Activated T-cell treated with anti-CD3 and anti-CD28 coated beads, Interleukin-2, amount 50 U/mL, for 4 hours (primary cell): ENCODE results near the gene TENM3. TPM values are rescaled to one million over a fixed set of nuclear protein-coding genes. Genes with fewer than 3 reads are reported as not detected.

ENCODE experiments used
- ATAC-seq, 2 donors: fragments of 200-7000 bp; cut with Tn5 transposase; one replicate each; pipeline ENCODE4 v1.10.0; 2021
- DNase-seq: peaks from one replicate; pipeline ENCODE4 v3.0.0-alpha.2; 2020
- H3K27me3 Mint-ChIP-seq: one replicate; pipeline ENCODE4 v1.8.0; 2021; ENCODE audit warnings: low read depth, mixed read lengths
- H3K36me3 Mint-ChIP-seq: one replicate; pipeline ENCODE4 v1.8.0; 2022; ENCODE audit warnings: mixed read lengths; ENCODE audit not compliant: insufficient read depth
- H3K4me1 Mint-ChIP-seq: one replicate; pipeline ENCODE4 v1.8.0; 2021; ENCODE audit warnings: low read depth, mixed read lengths
- H3K4me3 Mint-ChIP-seq: one replicate; pipeline ENCODE4 v1.8.0; 2021; ENCODE audit warnings: mild to moderate bottlenecking, moderate library complexity, mixed read lengths
- H3K9me3 Mint-ChIP-seq: one replicate; pipeline ENCODE4 v1.8.0; 2021; ENCODE audit warnings: mixed read lengths
- total RNA-seq, 3 donors: library from RNA; stranded (reverse); gene quantifications; one replicate each; pipeline ENCODE4 v1.2.1, GENCODE V29; 2021

Gene TENM3
- total RNA-seq, 3 donors from 2014 or later = 0.03 to 0.14 (median 0.13) TPM

DNA sequence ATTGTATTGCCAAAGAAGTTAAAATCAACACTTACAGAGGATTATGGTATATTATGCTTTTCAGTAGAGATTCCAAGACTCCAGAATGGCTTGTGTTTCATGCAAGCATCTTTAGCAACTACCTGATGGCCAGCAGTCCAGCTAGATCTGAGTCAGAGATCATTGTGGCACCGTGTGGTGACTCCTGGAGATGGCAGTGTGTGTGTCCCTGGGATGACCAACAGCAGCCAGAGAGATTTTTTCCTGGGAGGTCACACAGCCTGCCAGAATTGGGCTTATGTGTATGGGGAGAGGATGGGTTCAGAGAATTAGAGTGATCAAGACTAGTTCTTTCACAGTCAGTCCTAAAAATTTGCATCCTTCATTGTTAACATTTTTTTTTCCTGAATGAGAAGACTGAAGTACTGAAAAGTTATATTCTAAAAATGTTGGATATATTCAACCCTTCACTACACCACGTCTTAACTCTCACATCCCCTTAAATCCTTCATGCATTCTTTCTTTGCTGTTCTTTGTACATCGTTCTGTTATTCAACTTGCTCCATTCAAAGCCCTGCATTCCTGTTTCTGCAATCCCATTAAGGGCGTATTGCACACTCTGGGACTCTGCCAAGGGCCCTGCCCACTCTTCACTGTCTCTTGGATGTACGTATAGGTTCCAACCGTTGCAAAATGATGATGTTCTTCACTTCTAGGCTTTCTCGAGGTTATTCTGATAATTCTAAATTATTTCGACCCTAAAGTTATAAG is 12.4 kb downstream of the TENM3 start:
- Mint-ChIP-seq H3K9me3 (no peaks in the 10 kb centered on the region), H3K4me3 (no peak overlapping the region), H3K36me3 (no peaks in the 10 kb centered on the region), H3K27me3 (no peaks in the 10 kb centered on the region), H3K4me1 (no peaks in the 10 kb centered on the region)
- DNase-seq = no peak
- ATAC-seq = no peak

DNA sequence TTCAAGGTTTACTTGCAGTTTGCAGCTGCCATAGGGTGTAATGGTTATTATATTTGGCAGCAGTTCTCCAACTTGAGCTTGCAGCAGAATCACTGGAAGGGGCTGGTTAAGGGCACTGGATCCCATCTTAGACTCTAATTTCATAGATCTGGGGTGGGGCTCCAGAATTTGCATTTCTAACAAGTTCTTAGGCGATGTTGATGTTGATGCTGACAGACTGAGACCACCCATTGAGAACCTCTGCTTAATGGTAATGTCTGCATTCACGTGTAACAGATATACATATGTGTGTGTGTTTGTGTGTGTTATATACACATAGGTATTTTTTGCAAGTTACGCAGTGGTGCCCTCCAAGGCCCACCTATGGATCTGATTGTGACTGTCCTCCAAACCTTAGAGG is 13.8 kb downstream of the TENM3 start:
- Mint-ChIP-seq H3K4me1 (no peaks in the 10 kb centered on the region), H3K36me3 (no peaks in the 10 kb centered on the region), H3K27me3 (no peaks in the 10 kb centered on the region), H3K9me3 (no peaks in the 10 kb centered on the region), H3K4me3 (no peak overlapping the region)
- ATAC-seq (no peak), DNase-seq (no peak)

DNA sequence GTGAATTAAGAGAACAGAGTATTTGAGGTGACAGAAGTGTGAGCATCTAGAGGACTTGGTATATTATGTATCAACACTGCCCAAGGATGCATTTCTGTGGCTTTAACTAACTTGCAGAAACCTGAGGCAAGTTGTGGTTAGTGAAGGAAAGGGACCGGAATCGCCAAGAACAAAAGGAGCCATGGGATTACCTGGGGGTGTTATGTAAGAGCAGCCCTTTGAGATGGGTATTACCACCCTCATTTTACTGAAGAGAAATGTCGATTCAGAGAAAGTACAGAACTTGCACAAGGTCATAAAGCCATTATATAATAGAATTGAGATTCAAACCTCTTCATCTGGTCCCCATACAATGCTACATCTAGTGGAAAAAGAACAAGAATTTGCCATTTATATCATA is 14.3 kb downstream of the TENM3 start:
- Mint-ChIP-seq H3K27me3 (no peaks in the 10 kb centered on the region), H3K36me3 (no peaks in the 10 kb centered on the region), H3K9me3 (no peaks in the 10 kb centered on the region), H3K4me1 (no peaks in the 10 kb centered on the region), H3K4me3 (no peak overlapping the region)
- no peak for ATAC-seq
- no peak for DNase-seq

DNA sequence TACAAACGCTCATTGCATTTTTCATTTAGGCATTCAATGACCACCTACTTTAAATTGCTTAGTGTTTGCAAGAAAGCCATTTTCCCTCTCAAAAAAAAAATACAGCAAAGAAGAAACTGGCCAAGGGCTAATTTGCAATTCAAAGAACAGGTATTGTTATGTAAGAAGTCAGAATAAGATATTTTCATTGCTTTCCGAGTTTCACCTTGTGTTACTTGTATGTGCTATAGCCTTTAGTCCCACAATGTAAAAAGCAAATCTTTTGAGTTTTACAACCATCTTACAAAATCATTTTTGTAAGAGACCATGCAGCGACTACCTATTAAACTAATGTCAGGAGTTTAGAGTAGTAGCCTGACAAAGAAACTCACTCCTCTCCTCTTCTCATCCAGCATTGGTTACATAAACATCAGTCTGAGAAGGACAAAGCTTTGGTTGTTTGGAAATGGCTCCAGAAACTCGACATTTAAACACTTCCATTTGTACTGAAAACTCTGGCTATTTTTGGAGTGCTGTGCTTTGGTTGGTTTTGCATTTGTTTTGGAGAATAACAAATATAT is 15.3 kb downstream of the TENM3 start:
- no peak for ATAC-seq
- no peaks in the 10 kb centered on the region for H3K36me3 Mint-ChIP-seq
- no peaks in the 10 kb centered on the region for H3K9me3 Mint-ChIP-seq

DNA sequence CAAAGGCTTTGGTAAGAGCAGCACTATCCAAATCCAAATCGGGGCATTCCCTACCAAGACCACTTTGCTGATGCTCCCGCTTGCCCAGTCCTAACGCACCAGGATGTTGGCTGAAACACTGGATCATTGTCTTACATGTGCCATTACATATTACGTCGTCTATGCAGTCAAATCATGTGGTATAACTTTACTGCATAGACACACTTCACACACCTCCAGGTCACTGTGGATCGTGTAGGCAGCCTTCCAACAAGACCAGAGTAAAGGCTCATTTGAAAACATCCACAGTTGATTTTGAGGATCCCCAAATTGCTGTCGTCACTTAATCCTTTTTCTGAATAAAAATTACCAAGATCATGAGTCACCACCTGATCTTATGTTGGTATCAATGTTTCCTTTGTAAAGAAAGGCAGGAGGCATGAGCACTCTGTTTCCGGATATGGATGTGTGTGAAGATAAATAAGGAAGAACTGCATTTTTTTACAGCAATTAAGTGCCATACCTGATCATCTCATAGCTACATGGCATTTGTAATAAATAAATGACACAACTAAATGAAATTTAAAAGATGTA is 18.5 kb downstream of the TENM3 start:
- Mint-ChIP-seq H3K9me3 (no peaks in the 10 kb centered on the region), H3K36me3 (no peaks in the 10 kb centered on the region), H3K4me3 (no peak overlapping the region), H3K4me1 (no peaks in the 10 kb centered on the region), H3K27me3 (no peaks in the 10 kb centered on the region)
- DNase-seq (no peak), ATAC-seq (no peak)

More for the DNA sequence above, 15.3 kb downstream of the TENM3 start:
- no peaks in the 10 kb centered on the region for H3K4me1 Mint-ChIP-seq
- no peak for DNase-seq
- no peaks in the 10 kb centered on the region for H3K27me3 Mint-ChIP-seq
- H3K4me3 Mint-ChIP-seq = no peak overlapping the region

DNA sequence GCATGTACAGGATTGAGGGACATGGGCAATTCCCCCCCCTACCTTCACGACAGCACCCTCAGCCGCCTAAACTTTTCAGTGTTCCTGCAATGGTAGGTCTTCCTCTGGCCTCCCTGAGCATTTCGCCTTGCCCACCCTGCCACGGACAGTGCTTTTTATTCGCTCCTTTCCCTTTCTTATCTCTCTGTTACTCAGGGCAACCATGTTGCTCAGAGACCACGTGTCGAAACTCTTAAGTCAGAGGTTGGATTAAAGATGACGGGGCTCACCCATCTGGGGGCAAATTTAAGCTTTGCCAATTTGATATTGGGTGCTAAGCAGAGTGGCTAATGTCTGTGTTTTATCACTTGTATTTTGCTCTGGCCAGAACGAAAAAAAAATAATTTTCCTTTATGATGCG is 20.4 kb downstream of the TENM3 start:
- Mint-ChIP-seq H3K9me3 (no peaks in the 10 kb centered on the region), H3K4me3 (no peak overlapping the region), H3K27me3 (no peaks in the 10 kb centered on the region), H3K36me3 (no peaks in the 10 kb centered on the region), H3K4me1 (no peaks in the 10 kb centered on the region)
- ATAC-seq (no peak), DNase-seq (no peak)

- ATAC-seq (no peak), DNase-seq (no peak)
- Mint-ChIP-seq H3K4me1 (no peaks in the 10 kb centered on the region), H3K27me3 (no peaks in the 10 kb centered on the region), H3K4me3 (no peak overlapping the region), H3K9me3 (no peaks in the 10 kb centered on the region), H3K36me3 (no peaks in the 10 kb centered on the region)
These were observed 21.0 kb downstream of the TENM3 start for GRCh38 chr4:182264139-182264752.

DNA sequence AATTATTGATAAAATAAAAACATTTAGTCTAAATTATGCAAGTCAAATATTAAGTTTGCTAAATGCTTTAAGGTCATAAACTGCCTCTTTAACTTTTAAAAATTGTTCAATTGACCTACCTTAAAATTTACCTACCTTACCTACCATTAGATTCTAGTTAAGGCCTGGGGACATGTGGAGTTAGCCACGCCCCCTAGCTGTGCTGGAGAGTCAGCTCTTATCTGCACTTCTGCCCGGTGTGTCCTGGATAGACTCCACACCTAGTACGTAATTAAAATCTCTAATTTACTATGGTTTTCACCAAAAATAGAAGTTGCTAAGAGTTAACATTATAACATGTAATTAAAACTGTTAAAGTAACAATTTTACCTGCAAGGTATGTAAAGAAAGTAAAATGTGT is 22.7 kb downstream of the TENM3 start:
- H3K4me3 Mint-ChIP-seq = no peak overlapping the region
- H3K9me3 Mint-ChIP-seq = no peaks in the 10 kb centered on the region
- H3K36me3 Mint-ChIP-seq = no peaks in the 10 kb centered on the region
- no peaks in the 10 kb centered on the region for H3K27me3 Mint-ChIP-seq
- no peaks in the 10 kb centered on the region for H3K4me1 Mint-ChIP-seq
- ATAC-seq (no peak), DNase-seq (no peak)

- H3K4me1 Mint-ChIP-seq = no peaks in the 10 kb centered on the region
- DNase-seq (no peak), ATAC-seq (no peak)
These were observed 23.8 kb downstream of the TENM3 start for GRCh38 chr4:182267048-182267447.

DNA sequence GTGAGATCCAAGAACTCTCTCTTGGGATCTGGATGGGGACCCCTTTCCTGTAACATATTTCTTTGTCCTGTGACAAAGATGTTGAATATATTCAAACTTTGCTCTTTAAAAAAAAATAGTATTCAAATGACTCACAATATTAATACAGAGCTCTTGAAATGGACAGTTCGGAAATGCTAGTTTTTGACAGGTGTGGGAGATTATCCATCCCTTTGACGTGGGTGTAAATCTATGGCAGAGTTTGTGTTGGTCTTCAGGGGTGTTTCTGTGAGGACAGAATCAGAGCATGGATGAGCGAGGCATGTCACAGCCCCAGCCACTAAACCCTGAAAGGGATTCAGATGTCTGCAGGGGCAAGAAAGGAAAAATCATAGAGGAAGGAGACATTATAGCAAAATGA is 25.8 kb downstream of the TENM3 start:
- DNase-seq (no peak), ATAC-seq (no peak)
- no peaks in the 10 kb centered on the region for H3K36me3 Mint-ChIP-seq
- H3K9me3 Mint-ChIP-seq = no peaks in the 10 kb centered on the region
- H3K4me1 Mint-ChIP-seq = no peaks in the 10 kb centered on the region
- H3K4me3 Mint-ChIP-seq = no peak overlapping the region
- H3K27me3 Mint-ChIP-seq = no peaks in the 10 kb centered on the region

More at GRCh38 chr4:182267048-182267447, 23.8 kb downstream of the TENM3 start:
- H3K36me3 Mint-ChIP-seq = no peaks in the 10 kb centered on the region
- no peak overlapping the region for H3K4me3 Mint-ChIP-seq
- no peaks in the 10 kb centered on the region for H3K27me3 Mint-ChIP-seq
- H3K9me3 Mint-ChIP-seq = no peaks in the 10 kb centered on the region

DNA sequence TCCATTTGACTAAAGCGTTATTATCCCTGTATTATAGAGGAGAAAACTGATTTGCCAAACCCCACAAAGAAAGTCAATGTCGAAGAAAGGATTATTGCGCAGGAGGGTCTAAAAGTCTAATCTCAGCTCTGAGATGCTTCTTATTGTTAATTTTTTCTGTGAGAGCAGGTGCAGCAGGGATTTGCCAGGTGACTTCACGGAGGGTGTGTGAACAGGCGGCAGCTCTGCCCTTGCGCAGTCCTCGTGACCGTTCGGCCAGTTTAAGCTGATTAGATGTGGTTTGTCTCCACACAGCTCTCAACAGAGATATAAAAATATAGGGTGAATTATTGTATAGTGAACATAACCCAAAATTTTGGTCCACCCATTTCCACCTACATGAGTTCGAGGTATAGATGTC is 28.5 kb downstream of the TENM3 start:
- H3K36me3 Mint-ChIP-seq = no peaks in the 10 kb centered on the region
- no peaks in the 10 kb centered on the region for H3K27me3 Mint-ChIP-seq
- H3K4me3 Mint-ChIP-seq = no peak overlapping the region
- no peaks in the 10 kb centered on the region for H3K4me1 Mint-ChIP-seq
- ATAC-seq (no peak), DNase-seq (no peak)
- H3K9me3 Mint-ChIP-seq = no peaks in the 10 kb centered on the region

- H3K9me3 Mint-ChIP-seq = no peaks in the 10 kb centered on the region
- no peaks in the 10 kb centered on the region for H3K4me1 Mint-ChIP-seq
- no peaks in the 10 kb centered on the region for H3K27me3 Mint-ChIP-seq
- no peak overlapping the region for H3K4me3 Mint-ChIP-seq
- DNase-seq (no peak), ATAC-seq (no peak)
- H3K36me3 Mint-ChIP-seq = no peaks in the 10 kb centered on the region
These were observed 28.9 kb downstream of the TENM3 start for GRCh38 chr4:182272151-182272550.

- Mint-ChIP-seq H3K4me3 (no peak overlapping the region), H3K36me3 (no peaks in the 10 kb centered on the region), H3K27me3 (no peaks in the 10 kb centered on the region), H3K9me3 (no peaks in the 10 kb centered on the region), H3K4me1 (no peaks in the 10 kb centered on the region)
- no peak for DNase-seq
- ATAC-seq = no peak
These were observed 30.2 kb downstream of the TENM3 start for GRCh38 chr4:182273191-182273935.
